ENCODE data around the gene GASK1A. TPM values are rescaled to one million over a fixed set of nuclear protein-coding genes. Genes with fewer than 3 reads are reported as not detected.

Gene GASK1A
- total and polyA plus RNA-seq, 4 donors = 0.79 to 22.8 (median 4.6) TPM

- no peaks in the 10 kb centered on the region for H3K9me3 ChIP-seq (ENCODE audit: control insufficient read depth in 4 of 4, low read length in 3 of 4)
- DNase-seq (ENCODE audit: low spot score) = peak; percentile 10
- H3K9ac ChIP-seq (ENCODE audit: low read depth in 1 of 2, low read length in 2 of 2) = no peak overlapping the region
- H3K4me1 ChIP-seq (ENCODE audit: control insufficient read depth in 4 of 4, insufficient read depth in 4 of 4, low read length in 3 of 4) = peaks cover 0 to 4% (median 0%) of the 10 kb centered on the region in 4 donors
- no peaks in the 10 kb centered on the region for H3K27me3 ChIP-seq (ENCODE audit: control insufficient read depth in 4 of 4, insufficient read depth in 4 of 4, low read length in 3 of 4)
- H3K4me3 ChIP-seq (ENCODE audit: low read depth in 1 of 3, low read length in 3 of 3) = no peak overlapping the region
- no peak for TF ChIP-seq NR2F2 (IDR thresholded peaks at IDR 0.05)
- TF ChIP-seq SP1 (IDR thresholded peaks at IDR 0.05) = no peak
- TF ChIP-seq HNF4G (IDR thresholded peaks at IDR 0.05) = no peak
- TF ChIP-seq YY1 (IDR thresholded peaks at IDR 0.05) = no peak
- no peak for TF ChIP-seq MAX (IDR thresholded peaks at IDR 0.05)
- no peak for TF ChIP-seq ZBTB33 (IDR thresholded peaks at IDR 0.05)
- no peak for TF ChIP-seq ATF3 (IDR thresholded peaks at IDR 0.05)
- no peak for TF ChIP-seq REST (IDR thresholded peaks at IDR 0.05)
- TF ChIP-seq RAD21 (IDR thresholded peaks at IDR 0.05) = no peak
- no peak for TF ChIP-seq JUND (IDR thresholded peaks at IDR 0.05)
- TF ChIP-seq HNF4A (conservative IDR thresholded peaks at IDR 0.05) = no peak
- no peak for TF ChIP-seq EGR1 (IDR thresholded peaks at IDR 0.05; ENCODE audit: low read depth in 2 of 2)
- TF ChIP-seq GABPA (IDR thresholded peaks at IDR 0.05 in 1 of 2, conservative IDR thresholded peaks at IDR 0.05 in 1 of 2) = no peak
- TF ChIP-seq FOXA1 (IDR thresholded peaks at IDR 0.05) = no peak
- no peak for TF ChIP-seq FOXA2 (IDR thresholded peaks at IDR 0.05)
- TF ChIP-seq RXRA (IDR thresholded peaks at IDR 0.05) = no peak
- TF ChIP-seq TAF1 (conservative IDR thresholded peaks at IDR 0.05) = no peak
- TF ChIP-seq CTCF (IDR thresholded peaks at IDR 0.05; ENCODE audit: low read depth, low read length, missing input control) = no peak
- no peak overlapping the region for H3K27ac ChIP-seq (ENCODE audit: low read depth in 1 of 2, low read length in 2 of 2)
- peaks cover 0 to 17% (median 0%) of the 10 kb centered on the region in 4 donors for H3K36me3 ChIP-seq (ENCODE audit: control insufficient read depth in 4 of 4, insufficient read depth in 3 of 4, low read depth in 1 of 4, low read length in 3 of 4)
- WGBS = 96% methylated on average over 4 of the region's 4 CpGs
Observed at GRCh38 chr3:43034911-43035310, 55.8 kb downstream of the GASK1A start.
